GM19043 (cell line): ENCODE data around the gene AZU1.
"Not testable (repeated sequence)": the region's sequence is repeated elsewhere in the genome, so short reads cannot be mapped to it uniquely, and the experiment has no call there.

Experiments
- ATAC-seq: cut with Tn5 transposase; IDR thresholded peaks from one replicate; pipeline ENCODE4 v1.9.1; 2021; ENCODE audit warnings: low read depth; ENCODE audit not compliant: unreplicated experiment

Gene AZU1

DNA sequence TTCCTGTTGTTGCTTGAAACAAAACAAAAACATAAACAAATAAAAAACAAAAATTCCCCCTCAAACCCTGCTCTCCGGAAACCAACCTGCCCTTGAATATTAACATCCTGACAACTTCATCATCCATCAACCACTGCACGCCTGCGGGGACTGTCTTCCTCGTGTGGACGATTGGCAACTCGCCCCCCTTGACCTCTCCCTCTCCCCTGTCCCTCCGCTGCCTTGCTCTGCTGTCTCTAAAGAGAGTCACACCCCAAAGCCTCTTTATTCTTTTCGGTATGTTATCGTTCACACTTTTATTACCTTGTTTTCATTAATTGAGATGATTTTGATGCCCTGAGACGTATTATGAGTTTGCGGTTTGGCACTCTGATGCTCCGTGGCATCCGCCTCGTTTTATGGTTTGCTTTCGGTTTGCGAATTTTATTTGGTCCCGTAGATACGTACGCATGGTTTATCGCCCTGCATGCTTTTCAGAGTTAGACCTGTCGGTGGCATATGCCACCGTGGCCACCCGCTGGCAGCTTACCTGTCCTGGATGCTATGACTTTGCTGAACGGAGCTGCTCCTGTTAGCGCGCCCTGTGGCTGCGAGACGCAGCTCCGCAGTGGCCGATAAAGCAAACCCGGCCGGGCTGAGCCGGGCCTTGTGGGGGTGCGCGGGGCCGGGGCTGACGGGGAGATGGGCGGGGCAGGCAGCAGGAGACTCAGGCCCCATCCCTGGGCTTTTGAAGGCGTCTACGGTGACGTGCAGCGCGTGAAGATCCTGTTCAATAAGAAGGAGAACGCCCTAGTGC lies 19.8 kb upstream of the AZU1 start:
- ATAC-seq: no peak

DNA sequence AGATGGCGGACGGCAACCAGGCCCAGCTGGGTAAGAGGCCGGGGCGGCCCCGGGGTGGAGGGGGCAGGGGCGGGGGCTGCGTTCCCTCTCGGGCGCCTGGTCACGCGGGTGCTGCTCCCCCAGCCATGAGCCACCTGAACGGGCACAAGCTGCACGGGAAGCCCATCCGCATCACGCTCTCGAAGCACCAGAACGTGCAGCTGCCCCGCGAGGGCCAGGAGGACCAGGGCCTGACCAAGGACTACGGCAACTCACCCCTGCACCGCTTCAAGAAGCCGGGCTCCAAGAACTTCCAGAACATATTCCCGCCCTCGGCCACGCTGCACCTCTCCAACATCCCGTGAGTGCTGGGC lies 19.2 kb upstream of the AZU1 start:
- no peak for ATAC-seq

DNA sequence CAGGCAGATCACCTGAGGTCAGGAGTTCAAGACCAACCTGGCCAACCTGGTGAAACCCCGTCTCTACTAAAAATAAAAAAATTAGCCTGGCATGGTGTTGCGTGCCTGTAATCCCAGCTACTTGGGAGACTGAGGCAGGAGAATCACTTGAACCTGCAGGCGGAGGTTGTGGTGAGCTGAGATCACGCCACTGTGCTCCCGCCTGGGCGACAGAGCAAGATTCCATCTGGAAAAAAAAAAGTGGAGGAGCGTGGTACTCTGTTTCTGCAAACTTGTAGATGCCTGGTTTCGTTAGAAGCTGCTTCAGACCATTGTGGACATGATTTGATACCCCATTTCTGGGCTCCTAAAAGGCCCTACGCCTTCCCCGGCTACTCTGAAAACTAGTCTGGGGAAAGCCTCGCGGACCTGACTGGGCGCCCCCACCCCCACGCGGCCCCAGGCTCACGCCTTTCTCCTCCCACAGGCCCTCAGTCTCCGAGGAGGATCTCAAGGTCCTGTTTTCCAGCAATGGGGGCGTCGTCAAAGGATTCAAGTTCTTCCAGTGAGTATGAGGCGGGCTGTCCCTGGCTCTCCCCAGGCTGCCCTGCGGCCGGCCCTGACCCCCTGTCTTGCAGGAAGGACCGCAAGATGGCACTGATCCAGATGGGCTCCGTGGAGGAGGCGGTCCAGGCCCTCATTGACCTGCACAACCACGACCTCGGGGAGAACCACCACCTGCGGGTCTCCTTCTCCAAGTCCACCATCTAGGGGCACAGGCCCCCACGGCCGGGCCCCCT lies 17.4 kb upstream of the AZU1 start:
- ATAC-seq: no peak

DNA sequence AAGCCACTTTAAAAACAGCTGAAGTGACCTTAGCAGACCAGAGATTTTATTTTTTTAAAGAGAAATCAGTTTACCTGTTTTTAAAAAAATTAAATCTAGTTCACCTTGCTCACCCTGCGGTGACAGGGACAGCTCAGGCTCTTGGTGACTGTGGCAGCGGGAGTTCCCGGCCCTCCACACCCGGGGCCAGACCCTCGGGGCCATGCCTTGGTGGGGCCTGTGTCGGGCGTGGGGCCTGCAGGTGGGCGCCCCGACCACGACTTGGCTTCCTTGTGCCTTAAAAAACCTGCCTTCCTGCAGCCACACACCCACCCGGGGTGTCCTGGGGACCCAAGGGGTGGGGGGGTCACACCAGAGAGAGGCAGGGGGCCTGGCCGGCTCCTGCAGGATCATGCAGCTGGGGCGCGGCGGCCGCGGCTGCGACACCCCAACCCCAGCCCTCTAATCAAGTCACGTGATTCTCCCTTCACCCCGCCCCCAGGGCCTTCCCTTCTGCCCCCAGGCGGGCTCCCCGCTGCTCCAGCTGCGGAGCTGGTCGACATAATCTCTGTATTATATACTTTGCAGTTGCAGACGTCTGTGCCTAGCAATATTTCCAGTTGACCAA lies 16.7 kb upstream of the AZU1 start:
- ATAC-seq: no peak

GRCh38 chr19:811506-812048 lies 16.1 kb upstream of the AZU1 start:
- ATAC-seq: no peak

GRCh38 chr19:812049-812746 lies 15.4 kb upstream of the AZU1 start:
- ATAC-seq: no peak

- ATAC-seq: no peak
Observed at GRCh38 chr19:812747-813218, 14.9 kb upstream of the AZU1 start.

DNA sequence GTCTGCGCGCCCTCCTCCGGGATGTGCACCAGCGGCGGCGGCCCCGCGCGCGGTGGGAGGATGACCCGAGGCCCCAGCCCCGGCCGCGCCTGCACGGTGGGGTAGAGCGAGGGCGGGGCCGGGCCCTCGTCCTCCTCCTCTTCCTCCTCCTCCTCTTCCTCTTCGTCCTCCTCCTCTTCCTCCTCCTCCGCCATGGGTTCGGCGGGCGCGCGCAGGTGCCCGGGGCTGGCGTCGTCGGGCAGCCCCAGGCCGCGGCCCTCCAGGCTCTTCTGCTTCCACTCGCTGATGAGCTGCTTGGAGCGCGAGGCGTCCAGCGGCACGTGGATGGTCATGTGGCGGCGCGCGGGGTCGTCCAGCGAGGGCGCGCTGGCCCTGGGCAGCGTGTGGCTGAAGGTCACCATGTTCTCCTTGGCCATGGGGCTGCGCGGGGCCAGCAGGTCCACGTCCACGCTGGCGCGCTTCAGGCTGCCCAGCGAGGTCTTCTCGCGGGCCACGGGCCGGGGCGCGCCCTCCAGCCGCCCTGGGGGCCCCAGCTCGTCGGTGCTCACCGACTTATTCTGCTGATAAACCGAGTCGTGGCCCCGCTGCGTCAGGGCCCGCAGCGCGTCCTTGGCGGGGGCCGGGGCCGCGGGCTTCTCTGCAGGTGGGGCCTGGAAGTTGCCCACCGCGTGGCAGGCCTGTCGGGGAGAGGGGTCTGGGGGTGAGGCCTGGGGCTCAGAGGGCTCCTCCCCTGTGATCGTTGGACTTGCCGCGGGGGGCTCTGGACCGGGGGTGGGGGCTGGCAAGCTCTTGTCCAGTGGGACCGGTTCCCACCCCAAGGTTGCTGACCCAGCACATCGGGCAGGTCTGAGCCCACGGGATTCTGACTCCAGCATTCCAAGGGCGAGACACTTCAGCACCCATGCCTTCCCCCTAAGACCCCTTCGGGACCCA lies 14.2 kb upstream of the AZU1 start:
- ATAC-seq: no peak

GRCh38 chr19:814152-815078 lies 13.2 kb upstream of the AZU1 start:
- no peak for ATAC-seq

- ATAC-seq: no peak
Observed at GRCh38 chr19:815079-815774, 12.4 kb upstream of the AZU1 start.

DNA sequence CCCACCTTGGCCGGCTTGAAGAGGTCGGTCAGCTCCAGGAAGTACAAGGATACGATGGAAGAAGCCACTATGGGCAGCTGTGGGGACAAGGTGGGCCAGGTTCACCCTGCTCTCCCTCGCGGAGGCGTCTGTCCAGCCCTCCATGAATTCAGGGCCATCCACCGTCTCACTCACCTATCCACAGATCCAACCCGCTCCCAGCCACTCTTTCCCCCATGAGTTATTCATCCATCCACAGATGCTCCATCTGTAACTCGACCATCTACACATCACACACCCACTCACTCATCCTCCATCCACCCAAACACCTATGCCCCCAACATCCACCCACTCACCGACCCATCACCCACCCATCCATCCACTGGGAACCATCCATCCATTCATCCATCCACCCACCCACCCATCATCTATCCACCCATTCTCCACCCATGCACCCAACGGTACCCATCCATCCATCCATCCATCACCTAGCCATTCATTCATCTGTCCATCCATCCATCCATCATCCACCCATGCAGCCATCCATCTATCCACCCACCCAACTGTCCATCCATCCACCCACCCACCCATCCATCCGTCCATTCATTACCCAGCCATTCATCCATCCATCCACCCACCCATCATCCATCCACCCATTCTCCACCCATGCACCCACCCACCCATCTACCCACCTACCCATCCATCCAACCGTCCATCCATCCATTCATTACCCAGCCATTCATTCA lies 11.7 kb upstream of the AZU1 start:
- no peak for ATAC-seq

GRCh38 chr19:816500-816857 lies 11.2 kb upstream of the AZU1 start:
- no peak for ATAC-seq

- not testable (repeated sequence) for ATAC-seq
Observed at GRCh38 chr19:820212-820611, 7.4 kb upstream of the AZU1 start.

DNA sequence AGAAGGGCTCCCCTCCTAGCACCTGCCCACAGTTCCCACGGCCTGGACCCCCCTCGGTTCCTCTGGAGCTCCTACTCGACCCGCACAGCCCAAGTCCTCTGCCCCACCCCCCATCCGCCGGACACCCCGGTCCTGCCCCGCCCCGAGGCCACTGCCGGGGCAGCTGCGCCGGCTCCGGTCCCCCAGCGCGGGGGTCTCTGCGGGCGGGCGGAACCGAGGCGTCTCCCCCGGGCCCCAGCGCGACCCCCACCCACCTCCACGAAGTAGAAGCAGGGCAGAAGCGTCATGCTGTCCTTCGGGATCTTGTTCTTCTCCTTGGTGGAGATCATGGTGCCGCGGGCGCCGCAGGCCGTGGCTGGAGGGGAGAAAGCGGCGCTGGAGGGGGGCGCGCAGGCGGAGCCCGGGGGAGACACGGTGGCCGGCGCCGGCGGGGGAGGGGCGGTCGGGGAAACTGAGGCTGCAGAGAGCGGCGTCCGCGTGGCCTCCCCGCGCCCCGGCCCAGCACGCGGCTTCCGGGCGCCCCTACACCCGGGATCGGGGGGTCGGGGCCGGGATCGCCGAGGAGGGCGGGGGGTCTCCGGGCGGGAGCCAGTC lies 6.3 kb upstream of the AZU1 start:
- ATAC-seq: no peak

GRCh38 chr19:821825-822503 lies 5.7 kb upstream of the AZU1 start, which contains the start of gene PLPPR3:
PLPPR3 (minus strand) TSS chr19:821955; CDS start chr19:821559, 396 bp downstream.
- no peak for ATAC-seq

DNA sequence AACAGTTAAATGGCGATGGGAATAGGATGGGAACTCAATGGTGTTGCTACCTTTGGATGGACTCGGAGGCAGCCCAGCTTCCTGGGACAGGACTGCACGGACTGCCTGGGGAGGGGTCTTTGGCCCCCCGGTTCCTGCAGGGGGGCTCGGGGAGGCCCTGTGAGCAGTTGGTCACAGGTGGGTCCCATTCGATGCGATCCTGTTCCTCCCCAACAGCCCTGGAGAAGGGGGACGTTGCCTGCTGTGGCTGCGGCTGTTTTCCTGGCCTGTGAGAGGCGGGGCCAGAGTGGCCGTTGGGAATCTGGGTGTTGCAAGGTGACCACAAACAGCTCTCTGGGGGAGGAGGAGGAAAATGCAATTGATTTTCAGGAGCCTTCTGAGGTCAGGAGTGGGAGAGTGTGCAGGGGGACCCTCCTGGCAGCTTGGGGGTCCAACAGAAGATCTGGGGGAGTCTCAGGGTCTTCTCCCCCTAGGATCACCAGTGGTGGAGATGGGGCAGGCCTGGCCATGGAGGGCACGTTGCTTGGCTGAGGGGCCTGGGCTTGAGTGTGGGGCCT lies 4.0 kb upstream of the AZU1 start:
- ATAC-seq: no peak
